Activated CD4-positive, alpha-beta memory T cell treated with anti-CD3 and anti-CD28 coated beads for 36 hours (primary cell): ENCODE measurements around the gene FSIP1. TPM values are rescaled to one million over a fixed set of nuclear protein-coding genes. Genes with fewer than 3 reads are reported as not detected.
A peak's percentile ranks its signal among the peaks of the same experiment; 100 is the strongest.

Experiments used
- CTCF ChIA-PET: fragments of 350-600 bp; sonication (Branson Sonifier 250); formaldehyde crosslinking; loops from one replicate; lab custom pipeline; 2021; ENCODE audit warnings: antibody characterized with exemption, inconsistent platforms; lab: Charles Lee
- POLR2A ChIA-PET: fragments of 350-600 bp; sonication (Branson Sonifier 250); formaldehyde crosslinking; loops from one replicate; lab custom pipeline; 2021; ENCODE audit warnings: antibody characterized with exemption; lab: Charles Lee
- DNase-seq: peaks from one replicate; pipeline ENCODE4 v3.0.0-alpha.2; 2020
- H3K27ac Mint-ChIP-seq: one replicate; pipeline ENCODE4 v1.8.0; 2021; ENCODE audit warnings: mixed read lengths
- H3K27me3 Mint-ChIP-seq: one replicate; pipeline ENCODE4 v1.8.0; 2021; ENCODE audit warnings: mixed read lengths
- H3K36me3 Mint-ChIP-seq: one replicate; pipeline ENCODE4 v1.8.0; 2021; ENCODE audit warnings: mixed read lengths
- H3K4me1 Mint-ChIP-seq: one replicate; pipeline ENCODE4 v1.8.0; 2021; ENCODE audit warnings: low read depth, mixed read lengths
- H3K4me3 Mint-ChIP-seq: one replicate; pipeline ENCODE4 v1.8.0; 2021; ENCODE audit warnings: mild to moderate bottlenecking, mixed read lengths
- H3K9me3 Mint-ChIP-seq: one replicate; pipeline ENCODE4 v1.8.0; 2021; ENCODE audit warnings: mixed read lengths
- intact Hi-C: fragments of 100-400 bp; cut with micrococcal nuclease; formaldehyde crosslinking; loops from one replicate; pipeline ENCODE4 v1.15.1; 2023
- total RNA-seq, 2 experiments: library from RNA; stranded (reverse); gene quantifications; one replicate each; pipeline ENCODE4 v1.2.3, GENCODE V29; 2021

The FSIP1 gene
- total RNA-seq, 2 experiments from 2014 or later, result 0.29 to 0.68 TPM

DNA sequence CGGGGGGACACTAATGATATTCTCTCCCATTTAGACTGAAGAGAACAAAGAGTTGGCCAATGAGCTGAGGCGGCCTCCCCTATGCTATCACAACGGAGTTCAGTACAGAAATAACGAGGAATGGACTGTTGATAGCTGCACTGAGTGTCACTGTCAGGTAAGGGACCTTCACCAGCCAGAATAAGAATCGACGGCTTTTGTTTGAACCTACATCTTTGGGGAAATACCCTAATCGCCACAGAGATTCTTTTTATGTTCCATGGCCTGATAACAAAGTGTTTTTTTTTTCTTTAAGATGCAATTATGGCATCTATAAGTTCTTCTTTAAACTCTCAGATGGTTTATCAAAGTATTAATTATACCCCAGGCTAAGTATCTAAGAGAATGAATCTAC, 198.4 kb downstream of the FSIP1 start:
- DNase-seq, result no peak
- POLR2A ChIA-PET, result no interaction called here
- Mint-ChIP-seq H3K4me3 (no peak overlapping the region), H3K4me1 (peaks cover 14% of the 10 kb centered on the region), H3K36me3 (no peaks in the 10 kb centered on the region), H3K27me3 (peaks cover 25% of the 10 kb centered on the region), H3K9me3 (no peaks in the 10 kb centered on the region), H3K27ac (no peak overlapping the region)
- intact Hi-C loops, result loop anchor here (2.0 to 5.0 kb wide), 3 partner anchors 157 to 457 kb away; no protein-coding TSS in a partner anchor
- CTCF ChIA-PET, result interaction anchor here (1.2 to 7.8 kb wide), 3 partner anchors 10 to 172 kb away, joined by 3 to 161 read pairs (median 17); no protein-coding TSS in a partner anchor

DNA sequence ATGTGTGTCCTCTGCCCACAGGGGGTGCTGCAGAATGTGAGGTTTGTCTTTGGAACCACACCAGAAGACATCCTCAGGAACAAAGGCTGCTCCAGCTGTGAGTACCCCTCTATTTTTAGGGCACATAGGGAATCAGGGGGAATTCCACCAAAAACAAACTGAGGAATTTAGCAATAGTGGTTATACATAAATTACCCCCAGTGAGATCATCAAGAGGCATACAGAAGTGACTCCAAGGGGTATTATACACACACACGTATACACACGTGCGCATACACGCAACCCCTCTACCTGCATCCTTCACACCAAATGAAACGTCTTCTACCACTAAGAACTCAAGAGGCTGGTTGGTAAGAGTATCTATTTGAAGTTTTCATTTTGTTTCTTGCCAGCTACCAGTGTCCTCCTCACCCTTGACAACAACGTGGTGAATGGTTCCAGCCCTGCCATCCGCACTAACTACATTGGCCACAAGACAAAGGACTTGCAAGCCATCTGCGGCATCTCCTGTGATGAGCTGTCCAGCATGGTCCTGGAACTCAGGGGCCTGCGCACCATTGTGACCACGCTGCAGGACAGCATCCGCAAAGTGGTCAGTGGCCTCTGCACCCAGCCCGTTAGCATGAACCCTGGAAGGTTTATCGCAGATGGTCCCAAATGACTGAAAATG, 198.9 kb downstream of the FSIP1 start:
- Mint-ChIP-seq H3K36me3 (no peaks in the 10 kb centered on the region), H3K4me3 (no peak overlapping the region), H3K27me3 (peaks cover 30% of the 10 kb centered on the region), H3K4me1 (peaks cover 14% of the 10 kb centered on the region), H3K27ac (no peak overlapping the region), H3K9me3 (no peaks in the 10 kb centered on the region)
- intact Hi-C loops, result loop anchor here (2.0 to 5.0 kb wide), 4 partner anchors 103 to 456 kb away; no protein-coding TSS in a partner anchor
- CTCF ChIA-PET, result interaction anchor here (0.7 to 7.8 kb wide), 7 partner anchors 8 to 173 kb away, joined by 3 to 161 read pairs (median 4); no protein-coding TSS in a partner anchor
- DNase-seq, result peak; percentile 55
- POLR2A ChIA-PET, result no interaction called here

DNA sequence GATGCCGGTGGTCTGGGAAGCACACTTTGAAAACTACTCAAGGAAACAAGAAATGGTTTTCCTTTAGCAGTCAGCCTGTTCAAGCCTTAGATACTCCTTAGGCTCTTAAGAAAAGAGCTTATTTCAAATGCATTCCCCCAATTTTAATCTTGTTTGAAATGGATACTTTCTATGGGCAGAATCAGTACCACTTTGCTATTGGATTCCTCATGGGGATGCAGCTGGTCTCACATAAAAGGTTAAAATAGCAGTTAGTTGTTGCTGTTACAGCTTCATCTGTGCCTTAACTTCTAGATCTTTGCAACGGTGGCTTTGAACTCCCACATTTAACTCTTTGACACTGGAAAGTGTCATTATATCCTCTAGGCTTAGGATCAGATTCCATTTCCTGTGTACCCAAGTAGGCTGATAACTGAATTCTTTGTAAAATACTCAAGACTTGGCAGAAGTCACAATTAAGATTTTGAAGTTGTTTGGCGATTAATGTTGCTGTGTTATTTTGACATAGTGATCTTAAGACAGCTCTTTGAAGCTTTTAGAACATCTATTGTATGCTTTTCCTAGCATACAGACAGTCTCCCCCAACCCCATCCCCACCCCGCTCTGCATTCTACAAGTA, 199.6 kb downstream of the FSIP1 start:
- peaks cover 14% of the 10 kb centered on the region for H3K4me1 Mint-ChIP-seq
- no peaks in the 10 kb centered on the region for H3K9me3 Mint-ChIP-seq
- intact Hi-C loops, result loop anchor here (2.0 to 5.0 kb wide), 3 partner anchors 104 to 456 kb away; no protein-coding TSS in a partner anchor
- no peak overlapping the region for H3K4me3 Mint-ChIP-seq
- CTCF ChIA-PET, result interaction anchor here (0.7 to 7.8 kb wide), 9 partner anchors 8 to 173 kb away, joined by 3 to 161 read pairs (median 4); no protein-coding TSS in a partner anchor
- no peak overlapping the region for H3K27ac Mint-ChIP-seq
- no peak for DNase-seq
- no peaks in the 10 kb centered on the region for H3K36me3 Mint-ChIP-seq
- peaks cover 36% of the 10 kb centered on the region for H3K27me3 Mint-ChIP-seq
- POLR2A ChIA-PET, result no interaction called here

DNA sequence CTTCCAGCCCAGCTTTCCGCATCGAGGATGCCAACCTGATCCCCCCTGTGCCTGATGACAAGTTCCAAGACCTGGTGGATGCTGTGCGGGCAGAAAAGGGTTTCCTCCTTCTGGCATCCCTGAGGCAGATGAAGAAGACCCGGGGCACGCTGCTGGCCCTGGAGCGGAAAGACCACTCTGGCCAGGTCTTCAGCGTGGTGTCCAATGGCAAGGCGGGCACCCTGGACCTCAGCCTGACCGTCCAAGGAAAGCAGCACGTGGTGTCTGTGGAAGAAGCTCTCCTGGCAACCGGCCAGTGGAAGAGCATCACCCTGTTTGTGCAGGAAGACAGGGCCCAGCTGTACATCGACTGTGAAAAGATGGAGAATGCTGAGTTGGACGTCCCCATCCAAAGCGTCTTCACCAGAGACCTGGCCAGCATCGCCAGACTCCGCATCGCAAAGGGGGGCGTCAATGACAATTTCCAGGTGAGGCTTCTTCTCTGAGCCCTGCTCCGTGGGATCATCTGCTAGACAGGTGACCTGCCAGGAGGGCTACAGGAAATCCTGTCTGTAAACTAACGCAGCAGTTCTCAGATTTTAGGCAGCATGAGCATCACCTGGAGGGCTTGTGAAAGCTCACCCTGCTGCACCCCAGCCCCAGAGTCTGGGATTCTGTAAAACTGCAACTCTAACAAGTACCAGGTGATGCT, 200.2 kb downstream of the FSIP1 start:
- ChIA-PET CTCF (interaction anchor here (0.8 to 7.8 kb wide), 10 partner anchors 9 to 456 kb away, joined by 3 to 161 read pairs (median 5); no protein-coding TSS in a partner anchor), POLR2A (no interaction called here)
- peaks cover 39% of the 10 kb centered on the region for H3K27me3 Mint-ChIP-seq
- H3K4me3 Mint-ChIP-seq, result no peak overlapping the region
- intact Hi-C loops, result loop anchor here (2.0 to 5.0 kb wide), 3 partner anchors 104 to 455 kb away; no protein-coding TSS in a partner anchor
- H3K27ac Mint-ChIP-seq, result no peak overlapping the region
- no peaks in the 10 kb centered on the region for H3K9me3 Mint-ChIP-seq
- DNase-seq, result no peak
- peaks cover 14% of the 10 kb centered on the region for H3K4me1 Mint-ChIP-seq
- no peaks in the 10 kb centered on the region for H3K36me3 Mint-ChIP-seq

GRCh38 chr15:39581793-39582285, 200.8 kb downstream of the FSIP1 start:
- no peak overlapping the region for H3K27ac Mint-ChIP-seq
- POLR2A ChIA-PET, result no interaction called here
- no peaks in the 10 kb centered on the region for H3K36me3 Mint-ChIP-seq
- intact Hi-C loops, result loop anchor here (2.0 to 5.0 kb wide), 6 partner anchors 49 to 873 kb away; no protein-coding TSS in a partner anchor
- peaks cover 41% of the 10 kb centered on the region for H3K27me3 Mint-ChIP-seq
- peaks cover 14% of the 10 kb centered on the region for H3K4me1 Mint-ChIP-seq
- H3K9me3 Mint-ChIP-seq, result no peaks in the 10 kb centered on the region
- H3K4me3 Mint-ChIP-seq, result peak overlapping the region; percentile 30
- CTCF ChIA-PET, result interaction anchor here (0.6 to 7.8 kb wide), 8 partner anchors 12 to 875 kb away, joined by 3 to 161 read pairs (median 18); no protein-coding TSS in a partner anchor
- peak; percentile 18 for DNase-seq

- POLR2A ChIA-PET, result no interaction called here
- intact Hi-C loops, result loop anchor here (2.0 to 5.0 kb wide), 5 partner anchors 49 to 873 kb away; no protein-coding TSS in a partner anchor
- Mint-ChIP-seq H3K9me3 (no peaks in the 10 kb centered on the region), H3K4me3 (peak overlapping the region; percentile 50), H3K36me3 (no peaks in the 10 kb centered on the region), H3K4me1 (peaks cover 14% of the 10 kb centered on the region), H3K27ac (no peak overlapping the region), H3K27me3 (peaks cover 44% of the 10 kb centered on the region)
- no peak for DNase-seq
- CTCF ChIA-PET, result interaction anchor here (0.6 to 7.8 kb wide), 15 partner anchors 13 to 875 kb away, joined by 3 to 161 read pairs (median 8); no protein-coding TSS in a partner anchor
Observed at GRCh38 chr15:39581242-39581792, 201.3 kb downstream of the FSIP1 start.

DNA sequence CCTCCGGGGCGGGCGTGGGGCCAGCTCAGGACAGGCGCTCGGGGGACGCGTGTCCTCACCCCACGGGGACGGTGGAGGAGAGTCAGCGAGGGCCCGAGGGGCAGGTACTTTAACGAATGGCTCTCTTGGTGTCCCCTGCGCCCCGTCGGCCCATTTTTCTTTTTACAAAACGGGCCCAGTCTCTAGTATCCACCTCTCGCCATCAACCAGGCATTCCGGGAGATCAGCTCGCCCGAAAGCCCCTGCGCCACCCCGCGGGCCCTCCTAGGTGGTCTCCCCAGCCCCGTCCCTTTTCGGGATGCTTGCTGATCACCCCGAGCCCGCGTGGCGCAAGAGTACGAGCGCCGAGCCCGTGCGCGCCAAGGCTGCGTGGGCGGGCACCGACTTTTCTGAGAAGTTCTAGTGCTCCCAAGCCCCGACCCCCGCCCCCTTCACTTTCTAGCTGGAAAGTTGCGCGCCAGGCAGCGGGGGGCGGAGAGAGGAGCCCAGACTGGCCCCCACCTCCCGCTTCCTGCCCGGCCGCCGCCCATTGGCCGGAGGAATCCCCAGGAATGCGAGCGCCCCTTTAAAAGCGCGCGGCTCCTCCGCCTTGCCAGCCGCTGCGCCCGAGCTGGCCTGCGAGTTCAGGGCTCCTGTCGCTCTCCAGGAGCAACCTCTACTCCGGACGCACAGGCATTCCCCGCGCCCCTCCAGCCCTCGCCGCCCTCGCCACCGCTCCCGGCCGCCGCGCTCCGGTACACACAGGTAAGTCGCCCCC, 202.0 kb downstream of the FSIP1 start, which contains the start of gene THBS1:
Gene THBS1 (plus strand): TSS at position 595 of the 757 bp plus-strand sequence. CDS start 779 bp downstream, outside the sequence.
- no peak within 1 kb of the TSS for H3K27ac Mint-ChIP-seq
- CTCF ChIA-PET, result interaction anchor here (0.5 to 7.8 kb wide), 37 partner anchors 8 to 1140 kb away, joined by 3 to 161 read pairs (median 4); partner anchors contain the start of gene FSIP1
- peaks cover 45% of the 10 kb centered on the region for H3K27me3 Mint-ChIP-seq
- peak; percentile 49 for DNase-seq
- intact Hi-C loops, result loop anchor here (1.0 to 5.0 kb wide), 7 partner anchors 50 to 872 kb away; no protein-coding TSS in a partner anchor
- H3K4me3 Mint-ChIP-seq, result peak within 1 kb of the TSS; percentile 55
- H3K36me3 Mint-ChIP-seq, result no peaks in the 10 kb centered on the region
- POLR2A ChIA-PET, result interaction anchor here (0.6 kb wide), 1 partner anchor 9 kb away, joined by 3 read pairs; no protein-coding TSS in a partner anchor
- H3K9me3 Mint-ChIP-seq, result no peaks in the 10 kb centered on the region
- peaks cover 14% of the 10 kb centered on the region for H3K4me1 Mint-ChIP-seq

GRCh38 chr15:39580117-39580484, 202.5 kb downstream of the FSIP1 start:
- Mint-ChIP-seq H3K27ac (no peak overlapping the region), H3K4me1 (peaks cover 14% of the 10 kb centered on the region), H3K4me3 (peak overlapping the region; percentile 55), H3K9me3 (no peaks in the 10 kb centered on the region), H3K36me3 (no peaks in the 10 kb centered on the region), H3K27me3 (peaks cover 49% of the 10 kb centered on the region)
- intact Hi-C loops, result loop anchor here (1.0 to 5.0 kb wide), 7 partner anchors 51 to 871 kb away; no protein-coding TSS in a partner anchor
- ChIA-PET POLR2A (interaction anchor here (0.6 kb wide), 1 partner anchor 10 kb away, joined by 3 read pairs; no protein-coding TSS in a partner anchor), CTCF (interaction anchor here (0.5 to 7.8 kb wide), 43 partner anchors 9 to 1140 kb away, joined by 3 to 161 read pairs (median 4); partner anchors contain the start of gene FSIP1)
- peak; percentile 91 for DNase-seq

DNA sequence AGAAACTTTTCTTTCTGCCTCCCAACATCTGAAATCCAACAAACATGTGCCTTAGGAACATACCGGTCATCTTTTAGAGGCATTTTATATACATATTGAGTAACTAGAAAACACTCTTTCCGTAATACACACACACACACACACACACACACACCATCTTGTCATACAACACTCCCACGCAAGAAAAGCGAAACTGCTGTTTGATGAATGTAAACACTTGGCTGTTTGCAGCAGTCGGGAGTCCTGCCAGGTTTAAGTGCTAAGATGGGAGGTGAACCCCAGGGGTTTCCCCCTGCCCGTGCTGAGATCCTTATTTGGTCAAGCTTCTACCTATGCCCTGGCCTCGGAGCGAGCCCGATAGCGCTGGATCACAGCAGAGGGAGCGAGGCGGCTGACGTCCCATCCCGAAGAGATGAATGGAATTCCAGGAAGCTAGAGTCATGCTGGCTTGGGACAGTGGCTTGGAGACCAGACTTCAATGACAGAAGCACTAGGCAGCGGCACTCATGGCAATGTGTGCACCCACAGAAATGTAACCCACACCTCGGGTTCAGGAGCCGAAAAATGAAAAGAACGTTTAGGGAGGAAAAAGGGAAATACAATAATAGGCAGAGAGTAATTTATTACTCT, 203.0 kb downstream of the FSIP1 start:
- peak overlapping the region; percentile 28 for H3K4me3 Mint-ChIP-seq
- peaks cover 51% of the 10 kb centered on the region for H3K27me3 Mint-ChIP-seq
- peaks cover 14% of the 10 kb centered on the region for H3K4me1 Mint-ChIP-seq
- POLR2A ChIA-PET, result no interaction called here
- no peak overlapping the region for H3K27ac Mint-ChIP-seq
- no peaks in the 10 kb centered on the region for H3K36me3 Mint-ChIP-seq
- intact Hi-C loops, result loop anchor here (1.0 to 5.0 kb wide), 7 partner anchors 51 to 871 kb away; no protein-coding TSS in a partner anchor
- no peaks in the 10 kb centered on the region for H3K9me3 Mint-ChIP-seq
- no peak for DNase-seq
- CTCF ChIA-PET, result interaction anchor here (0.5 to 7.8 kb wide), 39 partner anchors 9 to 1139 kb away, joined by 3 to 161 read pairs (median 4); partner anchors contain the start of gene FSIP1
